SK-N-DZ (cell line): ENCODE data around the gene DYRK3. TPM values are rescaled to one million over a fixed set of nuclear protein-coding genes. Genes with fewer than 3 reads are reported as not detected.
"Not testable (repeated sequence)": the region's sequence is repeated elsewhere in the genome, so short reads cannot be mapped to it uniquely, and the experiment has no call there.

Source experiments
- DNase-seq: peaks from one replicate; pipeline ENCODE4 v3.0.0-alpha.2; 2015; ENCODE audit warnings: low spot score
- polyA plus RNA-seq, 2 experiments: library from polyadenylated mRNA; depleted of rRNA; stranded (reverse); fragments of >200 nt; gene quantifications; 2 replicates each; pipeline ENCODE4 v1.2.3, GENCODE V29; 2014

The DYRK3 gene
- 6.8 and 6.9 TPM in 2 replicates for polyA plus RNA-seq (2014; cell fraction: cytosol; rRNA removed)
- polyA plus RNA-seq (2014; cell fraction: nucleus; rRNA removed), result 3.7 and 4.9 TPM in 2 replicates

- peak; percentile 90 for DNase-seq
Observed at GRCh38 chr1:206635080-206635977, at the start of gene DYRK3. DYRK3 (plus strand) TSS chr1:206635536; CDS start chr1:206635704, 168 bp downstream.

- no peak for DNase-seq
Observed at GRCh38 chr1:206586501-206587445, 48.6 kb upstream of the DYRK3 start.

GRCh38 chr1:206587904-206588303 is 47.4 kb upstream of the DYRK3 start:
- no peak for DNase-seq

GRCh38 chr1:206588492-206588891 is 46.8 kb upstream of the DYRK3 start:
- DNase-seq, result no peak

GRCh38 chr1:206589206-206589605 is 46.1 kb upstream of the DYRK3 start:
- DNase-seq, result no peak

GRCh38 chr1:206590025-206590758 is 45.1 kb upstream of the DYRK3 start:
- DNase-seq, result no peak

- no peak for DNase-seq
Observed at GRCh38 chr1:206591226-206591625, 44.1 kb upstream of the DYRK3 start.

- DNase-seq, result no peak
Observed at GRCh38 chr1:206591696-206592095, 43.6 kb upstream of the DYRK3 start.

GRCh38 chr1:206593351-206593925 is 41.9 kb upstream of the DYRK3 start:
- DNase-seq, result no peak

- no peak for DNase-seq
Observed at GRCh38 chr1:206595581-206596318, 39.6 kb upstream of the DYRK3 start.

- DNase-seq, result no peak
Observed at GRCh38 chr1:206596319-206596666, 39.0 kb upstream of the DYRK3 start.

GRCh38 chr1:206600527-206600926 is 34.8 kb upstream of the DYRK3 start:
- no peak for DNase-seq

GRCh38 chr1:206604861-206605260 is 30.5 kb upstream of the DYRK3 start:
- DNase-seq, result no peak

GRCh38 chr1:206606867-206607266 is 28.5 kb upstream of the DYRK3 start:
- DNase-seq, result peak; percentile 17

- peak; percentile 28 for DNase-seq
Observed at GRCh38 chr1:206608108-206608698, 27.1 kb upstream of the DYRK3 start.

GRCh38 chr1:206609229-206609991 is 25.9 kb upstream of the DYRK3 start:
- no peak for DNase-seq

GRCh38 chr1:206612129-206612876 is 23.0 kb upstream of the DYRK3 start, which contains the start of gene EIF2D:
EIF2D (minus strand) TSS chr1:206612465; CDS start chr1:206612342, 123 bp downstream.
- DNase-seq, result peak; percentile 88

- not testable (repeated sequence) for DNase-seq
Observed at GRCh38 chr1:206626396-206626795, 8.9 kb upstream of the DYRK3 start.
